ENCODE measurements around the gene CHD2. TPM values are rescaled to one million over a fixed set of nuclear protein-coding genes. Genes with fewer than 3 reads are reported as not detected.

The CHD2 gene
- total and polyA plus RNA-seq, 4 donors, result 39.4 to 547 (median 76.3) TPM

GRCh38 chr15:92970656-92971055 is 70.5 kb downstream of the CHD2 start:
- ATAC-seq (ENCODE audit: insufficient read depth, low FRiP score) (no peak), DNase-seq (no peak)
- H3K9ac ChIP-seq (ENCODE audit: insufficient read depth in 1 of 2, low read length in 2 of 2), result no peak overlapping the region
- H3K27me3 ChIP-seq (ENCODE audit: control insufficient read depth in 3 of 3, insufficient read depth in 3 of 3, low read length in 2 of 3), result peaks cover 0 to 2% (median 0%) of the 10 kb centered on the region in 3 donors
- H3K9me3 ChIP-seq (ENCODE audit: control insufficient read depth in 4 of 4, insufficient read depth in 3 of 4, low read length in 3 of 4), result no peaks in the 10 kb centered on the region
- 99 to 100% methylated on average over 1 of the region's 1 CpG for WGBS, 2 donors
- H3K36me3 ChIP-seq (ENCODE audit: control insufficient read depth in 4 of 4, insufficient read depth in 4 of 4, low read length in 4 of 4), result peaks cover 17 to 72% (median 31%) of the 10 kb centered on the region in 4 donors
- TF ChIP-seq CTCF (IDR thresholded peaks at IDR 0.05; ENCODE audit: control extremely low read depth, extremely low read depth), result no peak
- no peak overlapping the region for H3K27ac ChIP-seq (ENCODE audit: low read depth in 1 of 2, low read length in 1 of 2)
- H3K4me3 ChIP-seq, result no peak overlapping the region
- H3K4me1 ChIP-seq (ENCODE audit: control insufficient read depth in 5 of 5, insufficient read depth in 5 of 5, low read length in 5 of 5), result no peaks in the 10 kb centered on the region

GRCh38 chr15:92971081-92971480 is 71.0 kb downstream of the CHD2 start:
- H3K36me3 ChIP-seq (ENCODE audit: control insufficient read depth in 4 of 4, insufficient read depth in 4 of 4, low read length in 4 of 4), result peaks cover 17 to 74% (median 34%) of the 10 kb centered on the region in 4 donors

GRCh38 chr15:92971713-92972112 is 71.6 kb downstream of the CHD2 start:
- Histone ChIP-seq H3K9me3 (ENCODE audit: control insufficient read depth in 4 of 4, insufficient read depth in 3 of 4, low read length in 3 of 4) (no peaks in the 10 kb centered on the region), H3K36me3 (ENCODE audit: control insufficient read depth in 4 of 4, insufficient read depth in 4 of 4, low read length in 4 of 4) (peaks cover 18 to 74% (median 34%) of the 10 kb centered on the region in 4 donors), H3K27me3 (ENCODE audit: control insufficient read depth in 3 of 3, insufficient read depth in 3 of 3, low read length in 2 of 3) (peaks cover 0 to 2% (median 0%) of the 10 kb centered on the region in 3 donors), H3K27ac (ENCODE audit: low read depth in 1 of 2, low read length in 1 of 2) (no peak overlapping the region), H3K4me3 (no peak overlapping the region), H3K4me1 (ENCODE audit: control insufficient read depth in 5 of 5, insufficient read depth in 5 of 5, low read length in 5 of 5) (no peaks in the 10 kb centered on the region), H3K9ac (ENCODE audit: insufficient read depth in 1 of 2, low read length in 2 of 2) (no peak overlapping the region)
- 47 to 63% methylated on average over 1 of the region's 1 CpG for WGBS, 2 donors
- no peak for TF ChIP-seq CTCF (IDR thresholded peaks at IDR 0.05; ENCODE audit: control extremely low read depth, extremely low read depth)
- DNase-seq (no peak), ATAC-seq (ENCODE audit: insufficient read depth, low FRiP score) (no peak)

More at GRCh38 chr15:92971081-92971480, 71.0 kb downstream of the CHD2 start:
- peaks cover 0 to 2% (median 0%) of the 10 kb centered on the region in 3 donors for H3K27me3 ChIP-seq (ENCODE audit: control insufficient read depth in 3 of 3, insufficient read depth in 3 of 3, low read length in 2 of 3)
- WGBS, 2 donors, result 93 to 97% methylated on average over 1 of the region's 1 CpG
- no peak for TF ChIP-seq CTCF (IDR thresholded peaks at IDR 0.05; ENCODE audit: control extremely low read depth, extremely low read depth)
- no peak overlapping the region for H3K4me3 ChIP-seq
- no peak overlapping the region for H3K27ac ChIP-seq (ENCODE audit: low read depth in 1 of 2, low read length in 1 of 2)
- DNase-seq (no peak), ATAC-seq (ENCODE audit: insufficient read depth, low FRiP score) (no peak)
- no peak overlapping the region for H3K9ac ChIP-seq (ENCODE audit: insufficient read depth in 1 of 2, low read length in 2 of 2)
- no peaks in the 10 kb centered on the region for H3K9me3 ChIP-seq (ENCODE audit: control insufficient read depth in 4 of 4, insufficient read depth in 3 of 4, low read length in 3 of 4)
- no peaks in the 10 kb centered on the region for H3K4me1 ChIP-seq (ENCODE audit: control insufficient read depth in 5 of 5, insufficient read depth in 5 of 5, low read length in 5 of 5)
